ENCODE measurements around the gene ADM. TPM values are rescaled to one million over a fixed set of nuclear protein-coding genes. Genes with fewer than 3 reads are reported as not detected.
"Not testable (repeated sequence)": the region's sequence is repeated elsewhere in the genome, so short reads cannot be mapped to it uniquely, and the experiment has no call there.

ADM gene
- total and polyA plus RNA-seq, 2 donors from 2014 or later = 14.4 to 80.9 TPM

- Histone ChIP-seq H3K9me3 (ENCODE audit: control insufficient read depth in 2 of 3, insufficient read depth in 1 of 3, low read length in 3 of 3) (no peaks in the 10 kb centered on the region), H3K27me3 (ENCODE audit: control insufficient read depth, insufficient read depth, low read length) (no peaks in the 10 kb centered on the region), H3K9ac (ENCODE audit: low read length in 3 of 3) (no peak overlapping the region), H3K36me3 (ENCODE audit: control insufficient read depth in 2 of 3, insufficient read depth in 3 of 3, low read length in 3 of 3) (no peaks in the 10 kb centered on the region), H3K27ac (ENCODE audit: low read depth in 2 of 2, low read length in 2 of 2) (no peak overlapping the region), H3K4me3 (ENCODE audit: low read length in 3 of 3) (no peak overlapping the region), H3K4me1 (ENCODE audit: control insufficient read depth in 2 of 3, insufficient read depth in 2 of 3, low read depth in 1 of 3, low read length in 3 of 3) (no peaks in the 10 kb centered on the region)
- DNase-seq (no peak), FAIRE-seq (no peak)
- intact Hi-C loops (cut with DNase I) = no loop called here
- TF ChIP-seq CTCF (IDR thresholded peaks at IDR 0.05; ENCODE audit: borderline replicate concordance, extremely low read depth, insufficient read depth) = no peak
Measured at GRCh38 chr11:10261821-10262220, 43.1 kb upstream of the ADM start.

- no peak overlapping the region for H3K9ac ChIP-seq (ENCODE audit: low read length in 3 of 3)
- DNase-seq = no peak
- no peak for FAIRE-seq
- H3K9me3 ChIP-seq (ENCODE audit: control insufficient read depth in 2 of 3, insufficient read depth in 1 of 3, low read length in 3 of 3) = no peaks in the 10 kb centered on the region
- intact Hi-C loops (cut with DNase I) = no loop called here
- no peaks in the 10 kb centered on the region for H3K27me3 ChIP-seq (ENCODE audit: control insufficient read depth, insufficient read depth, low read length)
- no peak for TF ChIP-seq CTCF (IDR thresholded peaks at IDR 0.05; ENCODE audit: borderline replicate concordance, extremely low read depth, insufficient read depth)
- H3K27ac ChIP-seq (ENCODE audit: low read depth in 2 of 2, low read length in 2 of 2) = no peak overlapping the region
- no peak overlapping the region for H3K4me3 ChIP-seq (ENCODE audit: low read length in 3 of 3)
- H3K4me1 ChIP-seq (ENCODE audit: control insufficient read depth in 2 of 3, insufficient read depth in 2 of 3, low read depth in 1 of 3, low read length in 3 of 3) = no peaks in the 10 kb centered on the region
- no peaks in the 10 kb centered on the region for H3K36me3 ChIP-seq (ENCODE audit: control insufficient read depth in 2 of 3, insufficient read depth in 3 of 3, low read length in 3 of 3)
Measured at GRCh38 chr11:10263929-10264328, 40.9 kb upstream of the ADM start.

GRCh38 chr11:10264716-10265115 lies 40.2 kb upstream of the ADM start:
- DNase-seq; H3K27me3 ChIP-seq (ENCODE audit: control insufficient read depth, insufficient read depth, low read length); H3K4me3 ChIP-seq (ENCODE audit: low read length in 3 of 3); FAIRE-seq; H3K27ac ChIP-seq (ENCODE audit: low read depth in 2 of 2, low read length in 2 of 2); H3K36me3 ChIP-seq (ENCODE audit: control insufficient read depth in 2 of 3, insufficient read depth in 3 of 3, low read length in 3 of 3); H3K4me1 ChIP-seq (ENCODE audit: control insufficient read depth in 2 of 3, insufficient read depth in 2 of 3, low read depth in 1 of 3, low read length in 3 of 3); intact Hi-C loops (cut with DNase I); H3K9ac ChIP-seq (ENCODE audit: low read length in 3 of 3); H3K9me3 ChIP-seq (ENCODE audit: control insufficient read depth in 2 of 3, insufficient read depth in 1 of 3, low read length in 3 of 3): not testable (repeated sequence)

GRCh38 chr11:10265936-10266335 lies 38.9 kb upstream of the ADM start:
- no peak overlapping the region for H3K9ac ChIP-seq (ENCODE audit: low read length in 3 of 3)
- H3K36me3 ChIP-seq (ENCODE audit: control insufficient read depth in 2 of 3, insufficient read depth in 3 of 3, low read length in 3 of 3) = no peaks in the 10 kb centered on the region
- no peak for FAIRE-seq
- H3K9me3 ChIP-seq (ENCODE audit: control insufficient read depth in 2 of 3, insufficient read depth in 1 of 3, low read length in 3 of 3) = no peaks in the 10 kb centered on the region
- H3K4me3 ChIP-seq (ENCODE audit: low read length in 3 of 3) = no peak overlapping the region
- H3K27me3 ChIP-seq (ENCODE audit: control insufficient read depth, insufficient read depth, low read length) = no peaks in the 10 kb centered on the region
- intact Hi-C loops (cut with DNase I) = no loop called here
- no peak for TF ChIP-seq CTCF (IDR thresholded peaks at IDR 0.05; ENCODE audit: borderline replicate concordance, extremely low read depth, insufficient read depth)
- no peak overlapping the region for H3K27ac ChIP-seq (ENCODE audit: low read depth in 2 of 2, low read length in 2 of 2)
- no peaks in the 10 kb centered on the region for H3K4me1 ChIP-seq (ENCODE audit: control insufficient read depth in 2 of 3, insufficient read depth in 2 of 3, low read depth in 1 of 3, low read length in 3 of 3)
- no peak for DNase-seq

Measured in kidney (tissue), 14 donors.